Stimulated activated CD4-positive, alpha-beta T cell treated with anti-CD3 and anti-CD28 coated beads, Interleukin-4, amount 100 ng/mL, for 4 hours (primary cell): ENCODE results near the gene HEY2.
"Not testable (repeated sequence)": the region's sequence is repeated elsewhere in the genome, so short reads cannot be mapped to it uniquely, and the experiment has no call there.

Experiments used
- DNase-seq, 2 experiments: peaks; one replicate each; pipeline ENCODE4 v3.0.0-alpha.2; 2020

Gene HEY2

DNA sequence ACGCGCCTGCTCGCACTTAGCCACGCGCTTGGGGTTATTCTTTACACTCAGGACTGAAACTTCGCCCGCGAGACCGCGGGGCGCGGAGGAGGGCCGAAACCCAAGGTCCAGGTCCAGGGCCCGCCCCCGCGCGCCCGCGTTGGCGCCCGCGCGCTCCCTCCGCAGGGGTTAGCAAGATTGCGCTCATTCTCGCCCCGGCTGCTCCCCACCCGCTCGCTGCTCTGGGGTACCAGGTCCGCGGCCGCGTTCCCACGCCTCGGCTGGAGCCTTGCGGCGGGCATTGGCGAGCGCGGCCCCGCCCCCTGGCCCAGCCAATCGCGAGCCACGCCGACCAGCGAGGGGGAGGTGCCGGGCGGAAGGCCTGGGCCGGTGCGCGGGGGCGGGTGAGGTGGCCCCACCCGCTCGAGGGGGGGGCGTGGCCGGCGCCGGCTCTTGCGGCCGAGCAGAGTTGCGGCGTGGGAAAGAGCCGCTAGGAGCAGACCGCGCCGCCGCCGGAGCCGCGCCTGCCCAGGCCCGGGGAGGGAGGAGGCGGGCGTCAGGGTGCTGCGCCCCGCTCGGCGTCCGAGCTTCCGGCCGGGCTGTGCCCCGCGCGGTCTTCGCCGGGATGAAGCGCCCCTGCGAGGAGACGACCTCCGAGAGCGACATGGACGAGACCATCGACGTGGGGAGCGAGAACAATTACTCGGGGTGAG lies at the start of gene HEY2:
Gene HEY2 (plus strand): TSS at position 460 of the 692 bp plus-strand sequence. CDS start 145 bp downstream, at position 605.
- DNase-seq = peak; percentile 80 to 84

DNA sequence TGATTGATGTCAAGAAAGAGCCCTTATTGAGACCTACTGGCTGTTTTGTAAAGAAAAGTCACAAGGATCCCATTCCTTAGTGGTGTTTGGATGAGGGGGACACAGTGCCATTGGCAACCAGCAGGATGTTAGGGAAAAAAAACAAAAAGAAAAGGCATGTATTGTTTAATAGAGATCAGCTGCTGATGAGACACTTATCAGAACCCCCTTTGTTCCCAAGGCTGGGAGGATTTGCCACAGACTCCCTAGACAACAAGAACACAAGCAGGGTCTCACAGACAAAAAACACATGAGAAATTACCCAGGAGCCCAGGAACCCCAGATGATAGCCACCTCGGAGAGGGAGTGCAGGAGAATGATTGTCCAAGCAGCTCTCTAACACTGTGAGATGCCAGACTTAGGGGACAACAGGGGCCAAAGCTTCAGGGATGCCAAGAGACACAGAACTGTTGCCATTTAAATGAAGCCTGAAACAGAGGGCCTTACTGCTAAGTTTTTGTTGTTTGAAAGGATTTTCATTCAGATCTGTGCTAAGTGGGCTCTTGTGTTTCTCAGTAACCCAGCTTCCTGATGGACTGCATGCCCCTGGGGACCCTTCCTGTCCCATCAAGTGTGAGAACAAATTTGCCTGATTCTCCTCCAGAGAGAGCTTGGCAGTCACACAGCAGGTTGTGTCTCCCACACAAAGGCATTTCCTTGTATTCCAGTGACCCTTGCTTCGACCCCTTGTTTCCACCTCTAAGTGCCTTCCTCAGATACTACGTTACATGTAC lies 48.7 kb upstream of the HEY2 start:
- no peak for DNase-seq

DNA sequence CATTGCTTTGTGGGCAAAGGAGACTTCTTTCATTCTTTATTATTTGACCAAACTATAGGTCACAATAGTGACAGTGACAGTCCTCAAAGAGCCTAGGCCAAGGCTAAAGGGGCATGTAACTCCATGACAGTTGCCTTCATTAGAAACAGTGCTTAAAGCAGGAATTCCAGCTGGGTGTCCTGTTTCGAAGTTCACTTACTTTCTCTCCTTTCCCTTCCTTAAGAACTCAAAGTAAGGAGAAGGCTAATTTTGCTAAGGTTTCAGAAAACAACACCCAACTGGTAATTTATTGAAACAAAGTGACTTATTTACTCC lies 48.1 kb upstream of the HEY2 start:
- no peak for DNase-seq

DNA sequence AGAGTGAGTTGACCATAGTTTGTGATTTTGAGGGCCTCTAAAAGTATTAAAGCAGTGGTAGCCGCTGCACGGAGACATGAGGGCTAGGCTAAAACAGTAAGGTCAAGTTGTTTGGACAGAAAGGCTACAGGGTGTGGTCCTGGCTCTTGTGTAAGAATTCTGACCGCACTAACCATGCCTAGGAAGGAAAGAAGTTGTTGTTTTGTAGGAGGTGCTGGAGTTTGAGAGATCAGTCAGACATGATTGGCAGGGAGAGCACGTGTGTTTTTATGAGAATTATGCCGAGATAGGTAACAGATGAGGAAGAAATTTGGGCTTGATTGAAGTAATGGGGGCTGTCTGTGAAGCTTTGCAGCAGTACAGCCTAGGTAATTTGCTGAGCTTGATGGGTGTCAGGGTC lies 45.5 kb upstream of the HEY2 start:
- not testable (repeated sequence) for DNase-seq

DNA sequence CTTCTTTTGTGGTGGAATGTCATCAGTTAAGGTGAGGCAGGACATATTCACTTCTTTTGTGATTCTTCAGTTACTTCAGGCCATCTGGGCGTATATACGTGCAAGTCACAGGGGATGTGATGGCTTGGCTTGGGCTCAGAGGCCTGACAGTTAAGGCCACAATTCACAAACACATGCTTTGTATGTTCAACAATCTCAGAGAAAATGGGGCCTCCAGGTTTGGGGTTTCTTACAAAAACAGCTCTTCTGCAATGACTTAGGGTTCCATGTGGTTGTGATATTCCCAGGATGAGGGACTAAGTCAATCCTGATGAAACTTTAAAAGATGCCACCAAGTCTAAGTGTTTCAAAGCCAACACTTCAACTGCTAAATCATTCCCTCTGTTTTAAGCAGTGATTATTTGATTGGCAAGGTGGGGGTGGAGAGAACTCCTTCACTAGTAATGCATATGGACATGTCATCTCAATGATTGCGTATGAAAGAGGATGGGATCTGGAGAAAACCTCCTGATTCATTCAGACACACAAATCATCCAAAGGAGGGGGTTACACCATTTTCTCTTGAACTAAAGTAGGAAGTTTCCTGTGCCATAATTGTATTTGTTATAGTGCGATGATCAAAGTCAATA lies 41.7 kb upstream of the HEY2 start:
- no peak for DNase-seq

DNA sequence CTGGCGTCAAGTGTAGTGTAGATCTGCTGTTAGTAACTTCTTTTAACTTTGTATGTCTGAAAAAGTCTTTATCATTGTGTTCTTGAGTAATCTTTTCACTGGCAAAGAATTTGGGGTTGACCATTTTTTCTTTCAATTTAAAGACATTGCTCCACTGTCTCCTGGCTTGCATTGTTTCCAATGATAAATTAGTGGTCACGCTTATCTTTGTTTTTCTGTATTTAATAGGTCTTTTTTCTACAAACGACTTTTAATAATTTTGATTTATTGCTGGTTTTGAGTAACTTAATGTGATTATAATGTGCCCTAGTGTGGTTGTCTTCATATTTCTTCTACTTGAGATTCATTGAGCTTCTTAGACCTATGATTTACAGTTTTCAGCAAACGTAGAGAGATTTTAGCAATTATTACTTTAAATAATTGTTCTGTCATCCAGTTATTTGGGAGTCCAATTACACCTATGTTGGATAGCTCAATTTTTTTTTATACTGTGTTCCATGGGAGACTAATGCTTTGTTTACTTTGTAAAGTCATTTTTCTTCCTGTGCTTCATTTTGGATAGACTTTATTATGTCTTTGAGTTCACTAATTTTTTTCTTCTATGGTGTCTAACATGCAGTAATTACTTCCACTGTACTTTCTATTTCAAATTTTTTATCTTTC lies 38.3 kb upstream of the HEY2 start:
- no peak for DNase-seq

DNA sequence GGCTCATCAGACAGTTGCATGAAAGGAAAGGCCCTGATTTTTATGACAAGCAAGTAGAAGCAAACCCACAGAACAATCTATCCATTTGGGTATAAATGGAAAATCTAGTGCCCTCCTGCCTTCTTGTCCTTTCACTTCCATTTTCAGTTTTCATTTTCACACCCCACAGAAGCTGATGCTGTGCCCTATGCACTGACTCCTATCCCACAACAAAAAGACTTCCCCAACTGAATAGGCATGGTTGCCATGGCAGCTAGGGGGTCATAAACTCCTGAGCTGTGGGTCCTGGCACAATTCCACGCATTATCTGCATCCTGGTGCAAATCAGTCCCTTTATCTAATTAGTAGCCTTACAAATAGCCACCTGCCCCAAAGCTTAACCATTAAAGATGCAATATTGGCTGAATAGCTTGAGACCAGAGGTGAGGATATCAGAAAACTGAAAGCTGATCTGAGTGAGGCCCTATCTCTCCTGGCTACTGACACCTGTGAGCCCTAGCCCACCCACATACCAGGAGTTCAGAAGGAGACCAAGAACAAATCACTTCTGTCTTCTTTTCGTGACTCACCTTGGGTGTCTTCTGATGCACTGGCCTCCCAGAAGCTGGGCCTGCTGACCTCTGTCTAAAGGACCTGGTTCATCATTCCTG lies 34.9 kb upstream of the HEY2 start:
- DNase-seq = no peak

DNA sequence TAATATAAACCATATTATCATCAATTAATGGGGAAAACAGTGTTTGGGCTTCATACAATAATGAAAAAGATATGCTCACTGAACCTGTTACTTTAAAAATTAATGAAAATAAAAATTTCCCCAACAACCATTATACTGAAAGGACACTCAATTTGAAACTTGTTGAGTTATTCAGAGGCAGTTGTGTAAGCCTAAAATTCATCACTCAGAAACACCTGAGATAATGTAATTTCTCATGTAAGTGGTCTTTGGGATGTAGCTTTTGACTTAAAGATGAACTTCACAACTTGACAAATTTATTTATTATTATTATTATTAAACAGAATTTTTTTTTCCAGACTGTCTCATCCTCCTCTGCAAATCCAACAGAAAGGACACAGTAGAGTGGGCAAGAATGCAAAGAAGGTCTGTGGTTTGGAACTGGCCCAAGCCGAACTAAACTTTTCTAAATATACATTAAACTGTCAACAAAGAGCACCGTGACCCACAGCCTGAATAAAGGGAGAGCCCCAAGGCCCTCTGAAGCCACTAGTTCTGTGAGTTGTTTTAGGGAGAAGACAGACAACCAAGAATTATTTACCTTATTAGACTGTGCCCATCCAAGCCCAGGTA lies 32.2 kb upstream of the HEY2 start:
- DNase-seq = no peak

DNA sequence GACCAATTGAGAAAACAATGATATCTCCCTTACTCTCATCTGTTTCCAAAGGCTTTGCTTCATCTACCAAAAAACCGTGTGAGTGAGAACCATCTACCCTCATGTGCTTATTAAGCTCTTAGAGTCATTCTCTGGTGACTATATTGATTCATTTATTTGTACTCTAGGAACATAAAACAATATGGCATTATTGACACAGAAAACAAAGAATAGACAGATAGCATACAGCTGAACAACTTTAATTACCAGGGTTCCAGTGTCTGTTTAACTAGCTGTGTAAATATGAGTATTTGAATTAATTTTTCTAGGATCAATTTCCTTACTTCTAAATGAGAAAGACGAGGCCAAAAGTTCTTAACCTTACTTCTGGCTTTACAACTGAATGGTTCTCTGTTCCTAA lies 31.3 kb upstream of the HEY2 start:
- DNase-seq = no peak

DNA sequence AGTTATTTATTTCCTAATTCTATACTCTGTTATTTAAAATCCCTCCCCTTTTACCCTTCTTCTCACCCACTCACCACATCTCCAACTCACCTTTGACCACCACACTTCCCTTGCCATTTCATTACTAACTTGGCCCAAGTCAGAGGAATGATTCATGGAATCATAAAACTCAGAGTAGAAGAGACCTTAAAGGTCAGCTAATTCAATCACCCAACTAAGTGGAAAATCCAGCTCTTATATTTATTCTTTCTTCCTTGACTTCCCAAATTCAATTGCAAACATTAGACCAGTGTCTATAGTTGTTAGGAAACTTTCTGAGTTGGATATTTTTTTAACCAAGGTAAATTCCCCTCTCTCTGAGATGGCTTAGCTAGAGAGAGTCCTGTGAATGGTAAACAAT lies 26.5 kb upstream of the HEY2 start:
- no peak for DNase-seq

DNA sequence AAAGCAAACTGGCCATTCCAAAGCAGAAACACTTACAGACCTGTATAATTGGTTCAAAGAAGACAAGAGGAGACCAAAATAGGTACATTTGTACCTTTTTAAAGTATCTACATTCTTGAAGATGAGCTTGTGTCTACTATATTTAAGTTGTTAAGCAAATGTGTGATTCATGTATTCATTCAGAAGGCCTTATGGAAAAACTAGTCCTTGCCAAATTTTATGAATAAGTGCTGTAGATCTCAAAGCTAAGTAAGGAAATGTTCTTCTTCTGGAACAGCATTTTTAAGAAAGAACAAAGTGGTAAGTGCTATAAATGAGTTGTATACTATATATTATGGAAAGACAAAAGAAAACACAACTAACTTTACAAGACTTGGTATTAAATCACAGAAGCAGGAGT lies 22.2 kb upstream of the HEY2 start:
- DNase-seq = no peak

DNA sequence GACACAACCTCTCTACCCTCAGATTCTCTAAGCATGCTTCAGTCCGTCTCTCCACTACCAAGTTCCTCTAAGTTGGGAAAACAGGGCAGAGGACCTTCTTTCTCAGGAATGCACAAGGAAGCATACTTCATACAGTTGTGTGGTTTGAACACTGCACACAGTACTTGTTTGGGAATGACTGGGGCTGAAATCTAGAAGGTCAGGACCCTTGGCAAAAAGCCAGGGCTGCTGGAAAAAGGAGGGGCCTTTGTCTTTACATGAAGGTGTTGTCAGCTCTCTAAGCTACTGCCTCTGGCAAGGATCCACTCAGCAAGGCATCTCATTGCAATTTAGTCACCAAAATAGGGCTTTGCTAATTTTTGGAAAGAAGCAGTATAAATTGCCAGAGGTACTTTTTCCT lies 20.7 kb upstream of the HEY2 start:
- DNase-seq = no peak

DNA sequence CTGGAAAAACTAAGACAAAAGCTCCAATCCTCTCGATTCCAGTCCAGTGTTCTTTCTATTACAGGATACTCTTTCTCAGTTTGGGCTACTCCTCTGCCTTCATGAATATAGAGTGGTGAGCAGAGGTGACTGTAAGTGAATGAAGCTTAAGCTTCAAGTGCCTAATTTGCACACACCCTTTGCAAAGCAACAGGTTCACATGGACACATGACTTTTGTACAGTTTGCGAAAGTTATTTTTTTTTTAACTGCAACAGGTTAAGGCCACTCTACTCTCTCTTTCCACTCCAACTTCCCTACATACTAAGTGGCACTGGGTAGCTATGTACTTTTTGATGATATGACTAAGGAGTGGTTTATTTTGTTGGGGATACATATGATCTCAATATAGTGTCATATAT lies 19.4 kb upstream of the HEY2 start:
- DNase-seq = no peak

DNA sequence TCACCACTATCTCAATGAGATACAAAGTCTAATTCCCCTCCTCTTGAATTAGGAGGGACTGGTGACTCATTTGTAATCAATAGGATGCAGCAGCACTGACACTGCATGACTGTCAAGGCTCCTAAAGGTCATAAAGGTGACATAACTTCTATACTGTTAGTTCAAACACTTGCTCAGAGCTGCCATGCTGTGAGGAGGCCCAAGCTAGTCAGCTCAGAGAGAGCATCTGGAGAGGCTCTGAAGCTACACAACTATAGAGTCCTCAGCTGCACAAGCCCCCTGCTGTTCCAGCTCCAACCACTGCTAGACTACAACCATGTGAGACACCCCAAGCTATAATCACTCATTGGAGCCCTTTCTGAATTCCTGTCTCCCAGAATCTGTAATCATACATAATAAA lies 17.0 kb upstream of the HEY2 start:
- DNase-seq = no peak

DNA sequence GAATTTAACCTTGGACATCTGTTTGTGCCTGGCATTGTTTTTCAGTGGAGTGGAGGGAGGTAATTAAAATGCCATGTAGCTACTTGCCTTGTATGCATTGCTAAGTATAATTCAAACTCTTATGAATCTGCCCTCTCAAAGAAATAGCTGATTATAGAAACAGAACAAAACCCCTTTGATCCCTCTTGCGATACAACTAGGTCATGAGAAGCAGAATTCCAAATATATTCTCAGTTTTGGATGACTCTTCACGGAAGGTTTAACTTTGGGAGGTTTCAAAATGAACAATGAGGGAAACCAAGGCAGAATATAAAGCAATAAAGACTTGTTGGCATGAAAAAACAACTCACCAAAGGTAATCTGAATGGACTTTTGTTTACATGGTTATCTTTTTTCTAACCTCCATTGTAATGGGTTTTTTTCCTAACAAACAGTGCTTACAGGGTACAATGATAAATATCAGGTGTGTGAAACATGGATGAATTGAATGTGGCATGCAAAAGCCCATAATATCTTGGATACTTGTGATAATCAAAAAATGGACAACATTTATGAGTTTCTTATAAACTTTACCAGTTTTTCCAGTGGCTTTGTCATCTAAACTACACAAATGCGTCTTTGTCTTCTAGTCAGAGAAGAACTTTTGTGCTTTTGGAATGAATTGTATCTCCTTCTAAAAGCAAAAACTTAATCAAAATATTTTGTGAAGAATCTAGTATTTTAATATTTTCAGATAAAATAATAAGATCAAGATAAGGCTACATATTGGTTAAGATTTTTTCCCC lies 15.7 kb upstream of the HEY2 start:
- no peak for DNase-seq

DNA sequence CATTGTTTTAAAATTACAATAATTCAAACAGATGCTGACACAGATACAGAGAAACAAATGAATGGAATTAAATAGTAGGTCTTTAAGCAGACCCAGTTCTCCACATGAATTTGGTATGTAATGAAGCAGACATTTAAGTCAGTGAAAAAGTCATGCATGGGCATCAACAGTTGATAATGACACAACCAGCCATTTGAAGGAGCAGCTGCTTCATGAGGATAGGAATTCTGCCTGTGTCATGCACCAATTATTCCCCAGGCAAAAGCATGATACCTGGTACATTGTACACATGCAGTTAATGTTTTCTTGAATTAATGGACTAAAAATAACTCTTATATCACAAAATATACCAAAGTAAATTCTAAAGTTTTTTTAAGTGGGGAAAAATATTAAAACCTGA lies 11.2 kb upstream of the HEY2 start:
- no peak for DNase-seq

DNA sequence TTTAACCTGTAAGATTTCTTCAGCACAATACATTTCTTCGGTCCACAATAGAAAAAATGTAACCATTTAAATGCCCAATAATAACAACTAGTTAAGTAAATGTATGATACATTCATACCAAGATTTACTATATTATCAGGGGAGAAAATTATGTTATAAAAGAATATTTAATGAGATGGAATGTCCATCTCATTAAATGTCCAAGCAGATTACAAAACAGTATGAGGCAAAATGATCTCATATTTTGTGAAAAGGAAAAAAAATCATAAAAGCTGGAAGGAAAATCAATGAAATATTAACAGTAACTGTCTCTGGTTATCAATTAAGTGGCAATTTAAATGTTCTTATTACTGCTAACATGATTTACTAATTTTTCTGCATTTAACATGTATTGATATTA lies 10.1 kb upstream of the HEY2 start:
- DNase-seq = no peak

DNA sequence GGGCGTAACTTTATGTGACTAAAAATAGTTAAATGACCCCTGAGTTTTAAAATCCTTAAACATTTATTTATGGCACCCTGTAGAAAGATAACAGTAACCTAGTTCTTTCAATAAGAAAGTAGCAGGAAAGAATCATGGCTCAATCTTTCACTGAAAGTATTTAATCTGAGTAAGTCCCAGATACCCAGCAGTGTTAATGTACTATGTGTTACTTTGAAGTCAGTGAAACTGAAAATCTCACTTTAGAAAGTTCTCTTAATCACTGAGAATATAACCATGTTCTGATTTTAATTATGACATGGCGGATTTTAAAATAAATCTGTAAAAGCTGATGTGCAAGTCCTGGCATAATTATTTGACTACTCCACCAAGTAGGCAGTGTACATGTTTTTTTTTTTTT lies 8.1 kb upstream of the HEY2 start:
- DNase-seq = no peak

DNA sequence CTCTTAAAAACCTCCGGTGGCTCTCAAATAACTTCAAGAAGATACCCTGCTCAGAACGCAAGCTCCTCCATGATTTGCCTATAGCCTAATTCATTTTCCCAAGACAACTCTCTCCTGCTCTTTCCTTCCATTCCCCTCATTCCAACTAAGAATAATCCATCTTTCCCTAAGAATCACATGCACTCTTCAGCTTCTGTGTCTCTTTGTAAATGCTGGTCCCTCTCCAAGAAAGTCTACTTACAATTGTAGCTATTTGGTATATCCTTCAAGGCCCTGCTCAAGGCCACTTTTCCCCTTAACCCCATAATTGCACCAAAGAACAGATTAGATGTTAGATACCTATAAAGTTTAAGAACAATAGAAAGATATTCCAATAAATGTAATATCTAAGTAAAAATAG lies 7.4 kb upstream of the HEY2 start:
- no peak for DNase-seq

DNA sequence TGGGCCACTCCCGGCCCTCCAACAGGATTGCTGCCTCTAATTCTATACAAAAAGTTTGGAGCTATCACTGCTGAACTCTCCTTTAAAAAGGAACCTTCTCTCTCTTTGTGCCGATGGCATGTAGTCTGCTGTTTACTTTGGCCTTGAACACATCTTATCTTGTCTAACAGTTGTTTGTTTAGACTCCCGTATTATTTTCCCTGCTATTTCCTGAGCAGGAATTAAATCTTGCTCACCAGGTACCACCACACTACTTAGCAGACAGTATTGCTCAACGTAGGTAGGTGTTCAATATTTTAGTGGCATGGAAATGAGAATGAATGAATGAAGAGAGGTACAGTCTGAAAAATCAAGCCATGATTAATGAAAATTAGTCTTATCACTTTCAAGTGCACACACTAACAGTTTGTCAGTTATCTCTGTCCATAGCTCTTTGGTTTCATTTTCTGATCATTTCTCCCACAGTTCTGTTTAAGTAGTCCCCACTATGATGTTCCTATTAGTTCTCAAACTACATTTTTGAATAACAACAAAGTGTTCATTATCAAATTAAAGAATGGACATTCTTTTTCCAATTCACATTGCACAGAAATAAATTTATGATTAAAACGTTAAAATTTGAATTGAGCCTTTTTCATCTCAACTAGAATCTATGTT lies 6.8 kb upstream of the HEY2 start:
- no peak for DNase-seq

DNA sequence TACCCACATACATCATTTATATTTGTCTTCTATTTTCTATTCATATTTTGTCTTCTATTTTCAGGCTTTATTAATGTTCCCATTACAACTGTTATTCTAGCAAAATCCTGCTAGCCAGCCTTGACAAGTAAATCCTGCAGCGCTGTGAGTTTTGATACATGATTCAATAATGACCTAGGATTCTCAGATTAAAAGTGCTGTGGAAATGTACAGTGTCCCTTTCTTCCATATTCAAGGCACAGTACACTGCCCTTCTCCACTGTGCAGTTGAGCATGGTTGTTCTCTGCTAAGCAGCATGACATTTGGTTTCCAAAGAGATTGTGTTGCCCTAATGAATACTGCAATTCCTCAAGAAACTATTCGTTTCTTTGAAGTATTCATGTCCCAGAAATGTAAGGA lies 5.8 kb upstream of the HEY2 start:
- DNase-seq = no peak
